ENCODE measurements around the gene TNNC2.
"Not testable (repeated sequence)": the region's sequence is repeated elsewhere in the genome, so short reads cannot be mapped to it uniquely, and the experiment has no call there.

The TNNC2 gene

GRCh38 chr20:45818239-45818638 lies 8.9 kb downstream of the TNNC2 start:
- DNase-seq, result no peak

- no peak for DNase-seq
Observed at GRCh38 chr20:45817376-45818194, 9.5 kb downstream of the TNNC2 start.

- no peak for DNase-seq
Observed at GRCh38 chr20:45816951-45817350, 10.2 kb downstream of the TNNC2 start.

- no peak for DNase-seq
Observed at GRCh38 chr20:45814314-45814713, 12.8 kb downstream of the TNNC2 start.

DNA sequence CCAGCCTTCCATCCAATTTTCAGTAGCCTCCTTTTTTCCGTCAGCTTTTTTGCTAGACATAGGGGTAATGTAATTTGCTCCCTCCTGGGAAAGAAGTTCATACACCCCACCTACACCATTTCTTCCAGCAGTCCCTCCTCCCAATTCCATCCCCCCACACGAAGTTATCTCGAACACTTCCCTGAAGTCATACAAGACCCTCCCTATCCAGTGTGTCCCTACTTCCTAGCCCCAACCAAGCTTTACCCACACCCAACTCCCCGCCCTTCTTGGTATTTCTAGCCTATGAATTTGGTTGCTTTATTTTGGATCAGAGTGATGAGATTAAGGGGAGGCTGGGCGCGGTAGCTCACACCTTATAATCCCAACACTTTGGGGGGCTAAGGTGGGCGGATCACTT lies 13.6 kb downstream of the TNNC2 start:
- DNase-seq, result no peak

DNA sequence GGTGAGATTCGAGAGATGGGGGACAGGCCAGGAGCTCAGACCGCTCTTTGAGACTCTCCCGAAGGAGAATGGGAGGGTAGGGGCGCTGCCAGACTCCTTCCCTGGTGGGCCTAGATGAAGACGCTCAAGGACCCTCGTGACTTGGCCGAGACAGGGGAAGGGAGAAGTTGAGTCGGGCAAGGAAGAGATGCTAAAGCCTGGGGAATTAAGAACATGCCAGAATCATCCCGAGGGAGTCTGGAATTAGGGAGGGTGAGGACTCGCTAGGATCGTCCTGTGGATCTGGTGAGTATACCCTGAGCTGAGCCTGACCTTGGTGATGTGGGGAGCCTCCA lies 14.1 kb downstream of the TNNC2 start:
- no peak for DNase-seq

DNA sequence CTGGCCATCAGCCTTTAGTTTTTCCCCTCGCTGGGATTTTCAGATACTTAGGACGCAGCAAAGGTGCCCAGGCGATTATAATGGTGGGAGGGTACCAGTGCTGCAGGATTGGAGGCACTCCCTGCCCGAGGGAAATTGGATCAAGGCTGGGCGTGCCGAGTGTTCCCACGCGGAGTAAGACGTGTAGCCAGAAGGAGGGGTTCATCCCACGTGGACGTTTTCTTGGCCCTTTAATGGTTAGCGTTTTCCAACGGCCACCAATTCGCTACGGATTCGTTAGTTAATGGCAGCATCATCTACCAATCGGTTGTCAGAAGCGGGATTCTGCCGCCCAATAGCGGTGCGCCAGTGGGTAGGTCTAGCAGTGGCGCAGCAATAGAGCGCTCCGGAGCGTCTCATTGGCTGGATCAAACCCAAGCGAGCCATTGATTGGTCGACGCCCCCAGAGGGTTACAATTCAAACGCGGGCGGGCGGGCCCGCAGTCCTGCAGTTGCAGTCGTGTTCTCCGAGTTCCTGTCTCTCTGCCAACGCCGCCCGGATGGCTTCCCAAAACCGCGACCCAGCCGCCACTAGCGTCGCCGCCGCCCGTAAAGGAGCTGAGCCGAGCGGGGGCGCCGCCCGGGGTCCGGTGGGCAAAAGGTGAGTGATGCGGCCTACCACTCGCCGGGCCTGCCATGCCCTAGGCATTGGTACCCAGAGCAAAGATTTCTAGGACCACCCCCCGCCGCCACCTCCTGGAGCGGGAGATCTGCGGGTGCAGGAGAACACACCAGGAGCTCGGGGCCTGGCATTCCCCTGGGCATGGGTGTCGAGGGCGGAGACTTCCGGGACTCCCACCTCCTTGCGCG lies 14.7 kb downstream of the TNNC2 start, which contains the start of gene UBE2C:
TSS of gene UBE2C (plus strand) at position 488 of the 849 bp plus-strand sequence. CDS start at position 540, 52 bp downstream.
- peak; percentile 100 for DNase-seq

GRCh38 chr20:45810191-45810970 lies 16.7 kb downstream of the TNNC2 start:
- no peak for DNase-seq

DNA sequence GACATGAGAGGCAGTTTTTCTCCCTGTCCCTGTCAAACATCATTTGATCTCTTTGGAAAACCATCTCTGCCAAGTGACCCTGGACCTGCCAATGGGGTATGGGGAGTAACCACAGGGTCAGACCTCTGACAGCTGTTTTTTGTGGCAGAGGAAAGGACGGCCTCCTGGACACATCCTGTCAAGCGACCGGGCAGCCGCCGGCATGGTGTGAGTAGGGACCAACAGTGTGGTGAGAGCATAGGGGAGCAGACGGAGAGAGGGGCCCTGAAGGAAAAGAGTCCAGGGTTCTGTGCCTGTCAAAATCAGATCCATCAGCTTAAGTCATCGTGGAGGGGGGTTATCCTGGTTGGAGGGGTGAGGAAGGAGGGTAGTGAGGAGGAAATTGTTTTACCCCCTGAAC lies 25.3 kb downstream of the TNNC2 start:
- DNase-seq, result no peak

DNA sequence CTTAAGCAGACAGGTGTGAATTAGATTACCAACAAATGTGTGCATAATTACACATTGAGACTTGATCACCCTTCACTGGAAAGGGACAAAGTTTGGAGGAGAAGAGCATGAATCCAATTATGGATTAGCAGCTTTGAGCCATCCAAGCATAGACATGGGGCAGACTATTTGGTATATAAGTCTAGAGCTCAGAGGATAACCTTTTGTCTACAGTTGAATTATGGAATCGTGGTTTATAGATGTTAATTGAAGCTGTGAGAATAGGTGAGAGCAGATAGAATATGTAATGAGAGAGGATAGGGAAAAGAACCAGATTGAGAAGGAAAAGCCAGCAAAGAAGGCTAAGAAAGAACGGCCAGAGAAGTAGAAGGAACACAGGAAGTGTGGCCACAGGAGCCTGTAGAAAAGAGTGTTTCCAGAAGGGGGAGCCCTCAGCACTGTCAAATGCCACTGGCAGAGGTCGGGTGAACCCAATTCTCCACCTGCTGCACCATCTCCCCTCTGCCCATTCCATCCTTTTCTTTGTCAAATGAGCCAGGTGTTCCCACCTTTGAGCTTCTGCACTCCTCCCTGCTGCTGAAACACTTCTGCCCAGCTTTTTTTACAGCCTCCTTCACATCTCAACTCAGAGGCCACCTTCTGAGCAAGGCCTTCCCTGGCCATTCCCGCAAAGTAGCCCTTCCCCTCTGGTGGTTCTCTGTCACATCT lies 28.0 kb downstream of the TNNC2 start:
- DNase-seq, result peak; percentile 42

GRCh38 chr20:45797955-45798354 lies 29.2 kb downstream of the TNNC2 start:
- not testable (repeated sequence) for DNase-seq

DNA sequence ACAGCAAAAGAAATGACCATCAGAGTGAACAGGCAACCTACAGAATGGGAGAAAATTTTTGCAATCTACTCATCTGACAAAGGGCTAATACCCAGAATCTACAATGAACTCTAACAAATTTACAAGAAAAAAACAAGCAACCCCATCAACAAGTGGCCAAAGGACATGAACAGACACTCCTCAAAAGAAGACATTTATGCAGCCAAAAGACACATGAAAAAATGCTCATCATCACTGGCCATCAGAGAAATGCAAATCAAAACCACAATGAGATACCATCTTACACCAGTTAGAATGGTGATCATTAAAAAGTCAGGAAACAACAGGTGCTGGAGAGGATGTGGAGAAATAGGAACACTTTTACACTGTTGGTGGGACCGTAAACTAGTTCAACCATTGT lies 29.6 kb downstream of the TNNC2 start:
- not testable (repeated sequence) for DNase-seq

- DNase-seq, result no peak
Observed at GRCh38 chr20:45796337-45797065, 30.6 kb downstream of the TNNC2 start.

GRCh38 chr20:45792317-45793118 lies 34.6 kb downstream of the TNNC2 start:
- no peak for DNase-seq

DNA sequence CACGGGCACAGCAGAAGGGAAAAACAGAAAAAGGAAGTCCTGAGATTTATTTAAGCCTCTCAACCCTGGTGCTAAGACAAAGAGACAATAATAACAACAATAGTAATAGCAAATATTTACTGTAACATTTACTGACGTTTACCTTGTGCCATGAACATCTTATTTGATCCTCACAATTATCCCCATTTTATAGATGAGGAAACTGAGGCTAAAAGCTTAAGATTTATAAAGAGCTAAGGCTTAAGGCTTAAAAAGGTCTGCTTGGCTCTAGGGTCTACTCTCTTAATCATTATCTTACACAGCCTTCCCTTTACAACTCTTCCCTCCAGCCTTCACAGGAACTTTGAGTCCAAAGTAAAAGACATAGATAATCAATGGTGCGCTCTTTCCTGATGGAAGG lies 38.8 kb downstream of the TNNC2 start:
- DNase-seq, result no peak

DNA sequence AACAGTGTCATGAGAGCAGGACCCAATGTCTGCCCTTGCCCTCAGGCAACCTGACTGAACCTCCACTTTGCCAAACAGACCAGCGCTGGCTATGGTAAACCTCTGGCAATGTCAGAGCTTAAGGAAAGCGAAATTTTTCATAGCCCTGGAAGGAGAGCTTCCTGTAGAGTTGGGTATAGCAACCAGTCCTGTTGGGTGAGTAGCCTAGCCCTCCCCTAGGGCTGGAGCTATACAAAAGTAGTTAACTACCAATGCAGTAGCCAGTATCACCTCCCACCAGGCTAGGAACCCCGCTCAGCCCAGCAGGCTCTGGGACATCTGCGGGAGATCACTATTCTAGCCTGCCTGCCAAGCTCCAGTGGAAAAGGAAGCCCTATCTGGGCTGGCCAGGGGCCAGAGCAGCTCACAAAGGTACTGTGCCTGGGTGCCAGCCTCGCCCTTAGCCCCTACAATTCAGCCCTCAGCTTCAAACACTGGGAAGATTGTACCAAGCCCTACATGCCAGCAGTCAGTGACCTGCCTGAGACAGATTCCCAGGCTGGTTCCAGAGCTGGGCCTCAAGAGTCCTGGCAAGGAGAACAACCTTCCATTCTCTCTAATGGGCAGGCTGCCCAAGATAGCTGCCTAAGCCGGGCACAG lies 43.3 kb downstream of the TNNC2 start:
- no peak for DNase-seq

- DNase-seq, result no peak
Observed at GRCh38 chr20:45782890-45783289, 44.2 kb downstream of the TNNC2 start.

- DNase-seq, result no peak
Observed at GRCh38 chr20:45781391-45781931, 45.7 kb downstream of the TNNC2 start.

DNA sequence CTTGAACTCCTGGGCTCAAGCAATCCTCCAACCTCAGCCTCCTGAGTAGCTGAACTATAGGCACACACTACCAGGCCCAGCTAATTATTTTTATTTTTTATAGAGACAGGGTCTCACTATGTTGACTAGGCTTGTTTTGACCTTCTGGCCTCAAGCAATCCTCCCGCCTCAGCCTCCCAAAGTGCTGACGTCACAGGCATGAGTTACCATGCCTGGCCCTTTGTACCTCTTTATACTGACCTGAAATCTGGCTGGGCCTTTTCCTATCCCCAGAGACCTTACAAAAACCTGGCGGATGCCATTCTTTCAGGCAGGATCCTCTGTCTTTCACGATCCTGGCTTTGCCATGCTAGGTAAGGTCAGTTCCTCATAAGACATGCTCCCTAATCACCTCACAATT lies 47.0 kb downstream of the TNNC2 start:
- no peak for DNase-seq
